ENCODE results near the gene CCDC73.
"Not testable (repeated sequence)": the region's sequence is repeated elsewhere in the genome, so short reads cannot be mapped to it uniquely, and the experiment has no call there.

CCDC73 gene

DNA sequence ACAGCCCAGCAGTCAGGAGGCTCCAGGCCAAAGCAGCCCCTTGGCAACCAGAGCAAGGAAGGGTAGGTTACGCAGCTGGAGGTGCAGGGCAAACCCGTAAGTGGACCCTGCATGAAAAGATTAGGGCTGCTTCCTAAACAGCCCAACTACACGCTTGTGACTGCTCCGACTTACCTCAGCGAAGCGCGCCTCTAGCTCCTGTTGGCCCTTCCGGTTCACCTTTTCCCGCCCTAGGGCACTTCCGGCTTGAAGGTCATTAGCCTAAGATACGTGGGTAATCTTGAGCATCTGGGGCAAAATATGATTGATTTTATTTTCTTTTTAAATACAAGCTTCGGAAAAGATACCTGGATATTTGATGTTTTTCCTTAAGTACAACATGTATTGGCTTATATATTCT lies at the start of gene CCDC73:
TSS of gene CCDC73 (minus strand) at position 224 of the 400 bp plus-strand sequence. CDS start 34,419 bp downstream, outside the sequence.
- no peak for DNase-seq (ENCODE audit: low spot score)

GRCh38 chr11:32843544-32843943 lies 49.1 kb upstream of the CCDC73 start:
- no peak for DNase-seq (ENCODE audit: low spot score)

- no peak for DNase-seq (ENCODE audit: low spot score)
Observed at GRCh38 chr11:32840587-32840986, 46.1 kb upstream of the CCDC73 start.

GRCh38 chr11:32839308-32839707 lies 44.8 kb upstream of the CCDC73 start:
- no peak for DNase-seq (ENCODE audit: low spot score)

GRCh38 chr11:32838505-32839274 lies 44.2 kb upstream of the CCDC73 start:
- no peak for DNase-seq (ENCODE audit: low spot score)

DNA sequence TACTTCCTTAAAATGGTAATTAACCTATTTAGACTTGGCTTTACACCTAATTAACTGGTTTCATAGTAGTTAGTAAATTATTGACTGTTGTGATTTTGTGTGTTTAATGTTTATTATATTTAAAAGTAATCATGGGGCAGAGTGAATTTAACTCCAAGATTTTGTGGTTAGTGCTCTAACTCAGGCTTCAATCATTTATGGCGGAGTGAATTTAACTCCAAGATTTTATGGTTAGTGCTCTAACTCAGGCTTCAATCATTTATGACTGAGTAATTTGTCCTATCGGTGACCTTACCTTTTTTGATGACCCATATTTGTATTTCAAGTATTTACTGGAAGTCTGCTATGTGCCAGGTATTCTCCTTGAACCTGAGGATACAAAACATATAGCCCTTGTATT lies 42.5 kb upstream of the CCDC73 start:
- DNase-seq (ENCODE audit: low spot score): no peak

GRCh38 chr11:32833921-32834320 lies 39.5 kb upstream of the CCDC73 start:
- DNase-seq (ENCODE audit: low spot score): no peak

DNA sequence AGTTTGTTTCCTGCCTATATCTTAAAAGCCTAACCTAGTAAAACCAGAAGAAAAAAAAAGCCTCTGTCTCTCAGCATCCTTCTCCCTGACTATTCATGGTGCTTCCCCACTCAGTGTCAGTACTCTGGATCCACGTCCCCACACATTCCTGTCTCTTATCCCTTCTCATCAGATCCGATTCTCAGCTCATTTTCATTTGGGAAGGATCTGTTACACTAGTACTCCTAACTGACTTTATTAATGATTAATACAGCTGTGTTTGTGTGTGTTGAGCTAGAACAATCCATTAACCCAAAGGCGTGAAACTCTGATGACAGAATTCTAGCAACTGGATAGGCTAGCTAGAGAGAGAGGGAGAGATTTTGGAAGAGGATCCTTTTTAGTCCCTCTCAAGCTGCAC lies 36.8 kb upstream of the CCDC73 start:
- no peak for DNase-seq (ENCODE audit: low spot score)

DNA sequence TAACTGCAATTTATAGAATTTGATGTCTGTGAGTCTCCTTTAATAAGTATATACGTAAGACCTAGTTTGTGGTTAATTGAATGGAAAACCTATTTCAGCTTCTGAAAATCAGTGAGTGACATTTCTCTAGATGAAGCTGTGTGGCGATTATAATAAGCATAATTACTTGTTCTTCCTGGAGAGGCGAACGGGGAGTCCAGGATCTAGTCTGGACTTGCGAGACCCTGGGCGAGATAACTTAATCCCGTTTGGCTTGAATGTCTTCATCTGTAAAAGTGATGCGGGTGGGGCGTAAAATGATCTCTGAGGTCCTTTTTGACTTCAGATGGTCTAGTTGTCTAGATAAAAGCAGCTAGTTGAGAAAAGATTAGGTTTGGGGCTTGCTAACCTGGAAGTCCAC lies 36.3 kb upstream of the CCDC73 start:
- DNase-seq (ENCODE audit: low spot score): no peak

- DNase-seq (ENCODE audit: low spot score): no peak
Observed at GRCh38 chr11:32830413-32830738, 35.9 kb upstream of the CCDC73 start.

DNA sequence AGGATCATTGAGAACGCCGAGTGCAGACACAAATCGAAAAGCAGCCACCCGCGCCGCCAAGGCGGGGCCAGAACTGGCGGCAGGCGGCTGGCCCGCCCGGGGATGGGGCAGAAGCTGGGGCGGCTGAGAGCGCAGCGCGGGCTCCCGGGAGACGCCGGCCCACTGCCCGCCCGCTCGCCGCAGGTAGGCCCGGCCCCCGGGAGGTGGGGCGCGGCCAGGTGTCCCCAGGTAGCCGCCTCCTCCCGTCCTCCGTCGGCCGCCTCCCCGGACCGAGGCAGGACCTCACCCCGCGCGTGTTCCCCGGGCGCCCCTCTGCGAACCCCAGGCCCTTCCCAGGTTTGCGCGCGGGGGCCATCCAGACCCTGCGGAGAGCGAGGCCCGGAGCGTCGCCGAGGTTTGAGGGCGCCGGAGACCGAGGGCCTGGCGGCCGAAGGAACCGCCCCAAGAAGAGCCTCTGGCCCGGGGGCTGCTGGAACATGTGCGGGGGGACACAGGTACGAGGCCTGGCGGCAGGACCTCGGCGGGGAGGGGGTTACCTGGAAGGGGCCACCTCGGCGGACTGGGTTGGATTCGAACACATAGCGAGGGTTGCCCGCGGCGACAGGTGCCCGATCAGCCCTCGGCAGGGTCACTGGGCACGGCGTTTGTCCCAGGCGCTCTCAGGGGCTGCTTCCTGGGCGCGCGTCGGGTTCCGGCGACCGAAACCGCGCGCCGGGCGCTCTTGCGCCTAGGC lies 35.4 kb upstream of the CCDC73 start, which contains the start of gene PRRG4:
TSS of gene PRRG4 (plus strand) at position 248 of the 733 bp plus-strand sequence. CDS start 603 bp downstream, outside the sequence.
- peak; percentile 15 for DNase-seq (ENCODE audit: low spot score)

DNA sequence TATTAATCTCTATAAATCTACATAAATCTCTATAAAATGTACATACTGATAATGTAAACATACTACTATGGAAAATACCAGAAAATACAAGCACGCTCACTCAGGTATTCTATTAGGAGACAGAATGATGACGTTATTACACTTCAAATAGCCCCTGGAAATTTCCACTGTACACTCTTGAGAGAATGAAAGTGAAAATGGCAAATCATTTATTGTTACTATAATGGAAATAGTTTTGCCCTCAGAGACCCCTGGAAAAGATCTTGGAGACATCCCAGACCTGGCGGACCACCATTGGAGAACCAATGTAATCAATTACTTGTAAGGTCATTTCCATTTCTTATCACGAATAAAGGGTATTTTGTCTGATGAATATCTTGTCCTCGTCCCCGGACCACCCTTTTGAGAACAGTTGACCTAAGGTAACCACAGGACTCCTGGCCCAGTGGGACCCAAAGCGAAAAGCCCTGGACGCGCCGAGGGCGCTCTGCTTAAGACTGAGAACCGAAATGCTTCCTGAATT lies 34.8 kb upstream of the CCDC73 start:
- DNase-seq (ENCODE audit: low spot score): no peak

DNA sequence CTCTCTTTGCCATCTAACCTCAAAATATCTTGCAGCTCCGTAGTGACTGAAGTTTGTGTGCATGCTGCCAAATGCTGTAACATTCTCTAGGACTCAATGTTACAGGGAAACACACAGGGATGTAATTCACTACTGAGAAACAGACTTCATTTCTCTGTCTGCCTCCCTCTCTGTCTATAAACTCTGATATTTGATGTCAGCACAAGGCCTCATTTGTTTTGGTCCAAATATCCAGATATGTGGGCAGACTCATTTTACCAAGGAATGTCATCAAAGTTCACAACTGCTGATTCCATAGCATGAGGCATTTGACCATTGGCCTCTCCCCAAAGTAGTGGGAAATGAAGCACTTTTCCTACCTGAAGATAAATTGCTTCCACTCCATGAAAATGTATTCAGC lies 32.8 kb upstream of the CCDC73 start:
- no peak for DNase-seq (ENCODE audit: low spot score)

DNA sequence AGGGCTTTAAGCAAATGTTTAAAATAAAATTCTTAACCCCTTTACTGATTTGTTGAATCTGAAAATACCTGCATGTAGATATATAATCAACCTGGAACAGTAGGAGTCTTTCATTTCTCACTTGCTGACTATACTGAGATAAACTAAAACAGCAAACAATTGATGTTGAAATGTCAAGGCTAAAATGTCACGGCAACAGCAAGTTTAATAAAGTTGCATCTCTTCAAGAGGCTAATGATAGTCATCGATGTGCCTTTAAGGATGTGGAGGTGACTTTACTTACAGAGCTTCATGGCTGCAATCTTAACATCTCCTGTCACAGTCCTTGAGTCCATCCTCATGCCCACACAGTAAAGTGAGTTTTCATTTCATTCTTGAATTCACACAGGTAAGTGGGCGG lies 31.7 kb upstream of the CCDC73 start:
- no peak for DNase-seq (ENCODE audit: low spot score)

DNA sequence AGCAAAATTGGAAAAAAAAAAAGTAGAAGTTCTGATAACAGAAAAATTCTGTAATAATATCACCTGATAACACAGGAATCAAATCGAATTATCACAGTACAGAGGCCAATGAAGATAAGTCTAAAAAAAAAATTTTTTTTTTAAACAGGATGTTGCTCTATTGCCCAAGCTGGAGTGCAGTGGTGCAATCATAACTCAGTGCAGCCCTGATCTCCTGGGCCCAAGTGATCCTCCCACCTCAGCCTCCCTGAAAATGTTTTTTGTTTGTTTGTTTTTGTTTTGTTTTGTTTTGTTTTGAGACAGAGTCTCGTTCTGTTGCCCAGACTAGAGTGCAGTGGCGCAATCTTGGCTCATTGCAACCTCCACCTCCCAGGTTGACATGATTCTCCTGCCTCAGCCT lies 29.2 kb upstream of the CCDC73 start:
- not testable (repeated sequence) for DNase-seq (ENCODE audit: low spot score)

DNA sequence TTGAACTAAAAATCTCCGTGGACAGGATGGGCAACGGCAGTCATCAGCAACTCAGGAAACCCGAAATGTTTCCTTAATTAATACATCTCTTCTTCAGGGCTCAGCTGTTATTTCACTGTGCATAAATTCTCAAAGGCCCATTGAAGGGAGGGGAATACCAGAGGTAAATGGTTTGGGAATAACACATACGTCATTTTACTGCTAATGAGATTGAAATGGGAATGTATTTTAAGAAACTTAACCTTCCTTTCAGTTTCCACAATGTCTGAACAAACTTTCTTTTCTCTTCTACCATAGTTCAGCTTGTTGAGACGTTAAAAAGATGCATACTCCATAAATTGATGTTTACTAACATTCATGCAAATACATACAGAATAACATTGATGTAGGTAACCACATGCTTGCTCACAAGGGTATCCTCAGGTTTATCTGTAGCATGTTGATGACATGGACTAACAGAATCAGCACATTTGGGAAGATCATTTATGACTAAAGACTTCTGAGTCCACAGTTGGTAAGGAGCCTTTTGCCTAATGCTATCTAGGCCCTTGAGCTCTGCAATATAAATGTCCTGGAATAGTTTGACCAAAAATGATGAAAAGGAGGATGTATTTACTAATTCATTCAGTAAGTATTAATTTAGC lies 27.6 kb upstream of the CCDC73 start:
- no peak for DNase-seq (ENCODE audit: low spot score)

- no peak for DNase-seq (ENCODE audit: low spot score)
Observed at GRCh38 chr11:32821517-32821916, 27.1 kb upstream of the CCDC73 start.

DNA sequence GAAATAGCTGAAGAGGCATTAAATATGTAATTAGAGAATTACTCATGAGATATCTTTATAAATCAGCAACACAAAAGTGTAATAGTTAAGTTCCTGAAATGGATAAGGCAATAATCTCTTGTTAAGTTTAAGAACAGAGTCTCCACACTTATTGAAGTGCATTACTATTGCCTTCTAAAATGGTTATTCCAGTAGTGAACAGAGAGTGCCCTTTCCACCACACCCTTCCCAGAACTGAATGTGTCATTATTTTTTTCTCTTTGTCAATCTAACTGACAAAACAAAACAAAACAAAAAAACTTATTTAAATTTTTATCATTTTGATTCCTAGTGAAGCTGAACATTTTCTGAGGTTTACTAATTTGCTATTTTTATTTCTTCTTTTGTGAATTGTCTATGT lies 26.0 kb upstream of the CCDC73 start:
- DNase-seq (ENCODE audit: low spot score): no peak

DNA sequence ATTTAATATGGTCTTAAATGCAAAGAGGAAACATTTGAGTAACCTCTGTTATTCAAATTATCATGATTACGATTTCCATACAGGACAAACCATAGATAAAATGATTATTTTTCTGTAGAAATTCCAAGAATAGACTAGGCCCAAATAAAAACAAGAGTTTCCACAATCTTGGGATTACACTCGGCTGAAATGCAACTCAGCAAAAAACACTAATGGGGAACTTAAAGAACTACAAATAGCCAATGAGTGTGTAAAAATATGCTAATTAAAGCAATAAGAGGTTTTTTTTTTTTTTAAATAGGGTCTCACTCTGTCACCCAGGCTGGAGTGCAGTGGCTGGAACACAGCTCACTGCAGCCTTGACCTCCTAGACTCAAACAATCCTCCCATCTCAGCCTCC lies 24.7 kb upstream of the CCDC73 start:
- DNase-seq (ENCODE audit: low spot score): no peak

- DNase-seq (ENCODE audit: low spot score): no peak
Observed at GRCh38 chr11:32817852-32818183, 23.4 kb upstream of the CCDC73 start.

GRCh38 chr11:32817181-32817851 lies 22.9 kb upstream of the CCDC73 start:
- no peak for DNase-seq (ENCODE audit: low spot score)

DNA sequence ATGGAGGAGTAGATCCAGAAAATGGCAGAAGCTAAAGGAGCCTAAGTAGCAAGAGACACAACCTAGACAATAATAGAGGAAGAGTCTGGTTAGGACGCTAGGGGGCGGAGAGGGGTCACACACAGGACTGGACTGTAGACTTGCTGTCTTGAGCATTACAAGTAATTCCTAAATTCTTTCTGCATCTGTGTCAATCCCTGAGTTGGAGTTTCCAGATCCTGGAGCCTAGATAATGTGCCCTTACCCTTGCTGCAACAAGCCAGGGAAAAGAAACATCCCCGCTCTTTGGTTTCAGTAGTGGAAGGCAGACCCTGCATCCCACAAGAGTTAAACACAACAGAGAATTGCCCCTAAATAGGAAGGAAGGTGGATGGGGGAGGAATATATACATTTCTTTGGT lies 14.9 kb upstream of the CCDC73 start:
- DNase-seq (ENCODE audit: low spot score): peak; percentile 50

Data from kidney capillary endothelial cell (primary cell).